HepG2 (cell line): Measurements from ENCODE around the gene SMTNL1. TPM values are rescaled to one million over a fixed set of nuclear protein-coding genes. Genes with fewer than 3 reads are reported as not detected.

Experiments used
- ARID3A ChIP-seq: IDR thresholded peaks from 2 replicates; pipeline ENCODE4 v1.6.1; 2012; ENCODE audit warnings: low read depth, low read length, improper control_type of control experiment
- FOXK1 ChIP-seq: sonication (generic); formaldehyde crosslinking; IDR thresholded peaks from 2 replicates; pipeline ENCODE4 v1.4.0; 2020; ENCODE audit warnings: low read depth, missing genetic modification reagents, borderline replicate concordance
- NFIB ChIP-seq: sonication (generic); formaldehyde crosslinking; IDR thresholded peaks from 2 replicates; pipeline ENCODE4 v1.9.0; 2021; ENCODE audit warnings: missing genetic modification reagents, mild to moderate bottlenecking, borderline replicate concordance
- PRDM15 ChIP-seq: sonication (generic); formaldehyde crosslinking; IDR thresholded peaks from 2 replicates; pipeline ENCODE4 v1.4.0; 2020; ENCODE audit warnings: missing genetic modification reagents
- PRPF4 ChIP-seq: fragments of 200-400 bp; formaldehyde crosslinking; IDR thresholded peaks from 2 replicates; pipeline ENCODE4 v1.6.1; 2016; ENCODE audit warnings: low read length, low read depth; ENCODE audit not compliant: poor library complexity, severe bottlenecking
- REL ChIP-seq: sonication (generic); formaldehyde crosslinking; conservative IDR thresholded peaks from 2 replicates; pipeline ENCODE4 v1.8.0; 2022; ENCODE audit warnings: mild to moderate bottlenecking, missing genetic modification reagents, moderate library complexity
- SCMH1 ChIP-seq: sonication (generic); formaldehyde crosslinking; IDR thresholded peaks from 2 replicates; pipeline ENCODE4 v1.9.0; 2021; ENCODE audit warnings: missing genetic modification reagents, mild to moderate bottlenecking, borderline replicate concordance
- THAP11 ChIP-seq: IDR thresholded peaks from 2 replicates; pipeline ENCODE4 v1.6.1; 2016; ENCODE audit warnings: missing biosample characterization, missing genetic modification reagents
- U2AF2 ChIP-seq: fragments of 200-400 bp; formaldehyde crosslinking; IDR thresholded peaks from 2 replicates; pipeline ENCODE4 v1.6.1; 2017; ENCODE audit warnings: low read depth, mild to moderate bottlenecking, low read length
- ZBED4 ChIP-seq: sonication (generic); formaldehyde crosslinking; IDR thresholded peaks from 2 replicates; pipeline ENCODE4 v1.4.0; 2020; ENCODE audit warnings: missing genetic modification reagents, borderline replicate concordance
- ZBTB3 ChIP-seq: sonication (generic); formaldehyde crosslinking; IDR thresholded peaks from 2 replicates; pipeline ENCODE4 v1.4.0; 2020; ENCODE audit warnings: low read depth, mild to moderate bottlenecking, moderate library complexity, missing genetic modification reagents, borderline replicate concordance
- ZNF160 ChIP-seq: sonication (generic); formaldehyde crosslinking; IDR thresholded peaks from 2 replicates; pipeline ENCODE4 v1.8.0; 2022; ENCODE audit warnings: mild to moderate bottlenecking, inconsistent platforms, missing genetic modification reagents
- ZNF331 ChIP-seq: sonication (generic); formaldehyde crosslinking; IDR thresholded peaks from 2 replicates; pipeline ENCODE4 v1.4.0; 2020; ENCODE audit warnings: missing genetic modification reagents
- ZNF33B ChIP-seq: sonication (generic); formaldehyde crosslinking; IDR thresholded peaks from 2 replicates; pipeline ENCODE4 v1.5.1; 2020; ENCODE audit warnings: mild to moderate bottlenecking, missing genetic modification reagents
- ZNF569 ChIP-seq: sonication (generic); formaldehyde crosslinking; IDR thresholded peaks from 2 replicates; pipeline ENCODE4 v1.5.0; 2020; ENCODE audit warnings: mild to moderate bottlenecking, missing genetic modification reagents, moderate library complexity, borderline replicate concordance
- ZNF570 ChIP-seq: sonication (generic); formaldehyde crosslinking; IDR thresholded peaks from 2 replicates; pipeline ENCODE4 v1.4.0; 2020; ENCODE audit warnings: mild to moderate bottlenecking, missing genetic modification reagents, borderline replicate concordance
- ZNF781 ChIP-seq: sonication (generic); formaldehyde crosslinking; IDR thresholded peaks from 2 replicates; pipeline ENCODE4 v1.5.1; 2020; ENCODE audit warnings: borderline replicate concordance, mild to moderate bottlenecking, missing genetic modification reagents; ENCODE audit errors: not compliant biosample characterization
- polyA plus RNA-seq, 8 experiments: library from polyadenylated mRNA; depleted of rRNA in 3 of 8; stranded (reverse) in 7 of 8; unstranded in 1 of 8; fragments of >200 nt; fragmentation: Illumina TruSeq in 4 of 8; extraction: Trizol in 4 of 8; gene quantifications; 2 replicates each; pipeline versions ENCODE4 v1.2.1 to v1.2.3, GENCODE V29; 2011 to 2016; ENCODE audit warnings: low read depth in 4 of 8, missing spikeins in 1 of 8, mixed read lengths in 1 of 8; ENCODE audit not compliant: insufficient read depth in 1 of 8
- total RNA-seq, 5 experiments: library from RNA; depleted of rRNA; stranded (reverse); fragments of >200 nt; fragmentation: Illumina TruSeq; extraction: Trizol; gene quantifications; 2 replicates each; pipeline ENCODE4 v1.2.3, GENCODE V29; 2016; ENCODE audit warnings: low read depth in 1 of 5

SMTNL1 gene
- total and polyA plus RNA-seq, 2 of the 13 experiments (the other 11 are each of a cell fraction or from before 2014, with no cell fraction given), result 0.04 TPM; not detected in 1

- TF ChIP-seq ZBTB3 (CRISPR knock-in tag), result no peak
- 0 out of 2 replicates have a peak, but pooled peaks have one; percentile 55 for TF ChIP-seq REL (CRISPR knock-in tag)
- TF ChIP-seq ZNF569 (CRISPR knock-in tag), result 0 out of 2 replicates have a peak, but pooled peaks have one; percentile 30
- TF ChIP-seq PRPF4, result no peak
- no peak for TF ChIP-seq SCMH1 (CRISPR knock-in tag)
- TF ChIP-seq ZBED4 (CRISPR knock-in tag), result no peak
- no peak for TF ChIP-seq ZNF570 (CRISPR knock-in tag)
- no peak for TF ChIP-seq U2AF2
- TF ChIP-seq ZNF781 (CRISPR knock-in tag), result peak; percentile 66
- TF ChIP-seq ZNF160 (CRISPR knock-in tag), result 0 out of 2 replicates have a peak, but pooled peaks have one; percentile 47
- peak; percentile 84; the same call in 1 of the 2 replicates for TF ChIP-seq FOXK1 (CRISPR knock-in tag)
- peak; percentile 80 for TF ChIP-seq ZNF331 (CRISPR knock-in tag)
- peak; percentile 95 for TF ChIP-seq THAP11
- peak; percentile 90 for TF ChIP-seq ARID3A
- no peak for TF ChIP-seq NFIB (CRISPR knock-in tag)
- TF ChIP-seq ZNF33B, result 0 out of 2 replicates have a peak, but pooled peaks have one; percentile 26
- peak; percentile 40; the same call in 1 of the 2 replicates for TF ChIP-seq PRDM15 (CRISPR knock-in tag)
Measured at GRCh38 chr11:57530596-57531507, 6.5 kb upstream of the SMTNL1 start, which contains the start of gene TIMM10 (continued).
